Measurements from ENCODE around the gene FAM222B. TPM values are rescaled to one million over a fixed set of nuclear protein-coding genes. Genes with fewer than 3 reads are reported as not detected.

FAM222B gene
- total and polyA plus RNA-seq, 2 of the 4 experiments (the other 2 are of a cell fraction) = 2.5 to 10.8 TPM

GRCh38 chr17:28765038-28765437 lies 77.6 kb downstream of the FAM222B start:
- Histone ChIP-seq H3K14ac (replicated peaks; ENCODE audit: low read depth, low read length) (no peak overlapping the region), H3K4ac (ENCODE audit: low read depth, low read length) (no peak overlapping the region), H3K9me1 (ENCODE audit: insufficient read depth, low read length) (no peaks in the 10 kb centered on the region), H3K27me3 (ENCODE audit: control insufficient read depth, insufficient read depth, low read length) (no peaks in the 10 kb centered on the region), H4K20me1 (ENCODE audit: insufficient read depth, low read length) (peaks cover 28% of the 10 kb centered on the region; the same call in 1 of the 2 replicates), H3K36me3 (ENCODE audit: control insufficient read depth, insufficient read depth, low read length) (peaks cover 16% of the 10 kb centered on the region), H3K9me3 (ENCODE audit: control insufficient read depth, insufficient read depth, low read length) (no peaks in the 10 kb centered on the region), H3K4me2 (ENCODE audit: low read depth, low read length) (no peak overlapping the region), H3K18ac (ENCODE audit: low read depth, low read length) (no peak overlapping the region), H2BK5ac (ENCODE audit: low read depth, low read length, poor library complexity, severe bottlenecking) (no peak overlapping the region), H2AFZ (replicated peaks; ENCODE audit: low read length, poor library complexity) (no peak overlapping the region), H4K91ac (ENCODE audit: insufficient read depth, low read depth, low read length) (no peak overlapping the region), H3K23ac (ENCODE audit: low read depth, low read length) (no peak overlapping the region), H3K4me1 (ENCODE audit: control insufficient read depth, insufficient read depth, low read length) (peaks cover 4% of the 10 kb centered on the region; the same call in 1 of the 2 replicates), H2AK5ac (ENCODE audit: low read depth, low read length) (no peak overlapping the region), H2BK120ac (ENCODE audit: low read depth, low read length) (no peak overlapping the region), H3K79me1 (ENCODE audit: low read depth in 1 of 2, low read length in 2 of 2) (peaks cover 18 to 45% of the 10 kb centered on the region in 2 experiments), H2BK15ac (ENCODE audit: low read depth, low read length) (no peak overlapping the region), H4K8ac (ENCODE audit: low read depth in 2 of 2, low read length in 2 of 2) (no peak overlapping the region), H2AK9ac (replicated peaks; ENCODE audit: low read depth, low read length, poor library complexity) (no peak overlapping the region), H2BK20ac (ENCODE audit: low read depth, low read length) (no peak overlapping the region), H3K9ac (ENCODE audit: low read depth, low read length) (no peak overlapping the region), H3K56ac (ENCODE audit: extremely low read depth, insufficient read depth, low read length) (no peak overlapping the region), H4K5ac (ENCODE audit: low read depth, low read length) (no peak overlapping the region), H3K27ac (ENCODE audit: insufficient read depth, low read length) (no peak overlapping the region), H3K4me3 (ENCODE audit: insufficient read depth, low read depth, low read length) (no peak overlapping the region)
- dilution Hi-C loops (cut with HindIII; ENCODE audit: low sequenced_read_pairs, unreplicated experiment) (no loop called here), intact Hi-C loops (cut with micrococcal nuclease) (loop anchor here (10.0 kb wide), 1 partner anchor 50 kb away; no protein-coding TSS in a partner anchor), in situ Hi-C loops (cut with MboI; ENCODE audit: low sequenced_read_pairs) (no loop called here)
- WGBS, 2 experiments (ENCODE audit: extremely low coverage in 2 of 2, insufficient read length in 1 of 2) = 100% methylated on average over 1 of the region's 4 CpGs; no CpG with 5 or more reads in 1 of the 2 experiments
- no TSS peak for BruUV-seq (replicated peaks)
- no peak for ATAC-seq (ENCODE audit: low read depth)
- DNase-seq = no peak
- CTCF ChIA-PET = interaction anchor here (0.6 to 2.7 kb wide), 6 partner anchors 10 to 968 kb away, joined by 3 to 22 read pairs (median 8); partner anchors contain the start of genes FLOT2 and TLCD1
- POLR2A ChIA-PET (ENCODE audit: unreplicated experiment) = no interaction called here
- TF ChIP-seq SMC3 (IDR thresholded peaks at IDR 0.05; ENCODE audit: low read depth, low read length) = no peak
- TF ChIP-seq RFX5 (IDR thresholded peaks at IDR 0.05; ENCODE audit: low read depth, low read length) = no peak
- TF ChIP-seq MAZ (IDR thresholded peaks at IDR 0.05; ENCODE audit: borderline replicate concordance, low read depth, low read length) = no peak
- no peak for TF ChIP-seq CTCF (conservative IDR thresholded peaks at IDR 0.05; ENCODE audit: low read depth, low read length)
- TF ChIP-seq ELK1 (IDR thresholded peaks at IDR 0.05; ENCODE audit: borderline replicate concordance, low read depth, low read length) = no peak
- TF ChIP-seq RAD21 (IDR thresholded peaks at IDR 0.05; ENCODE audit: low read length) = no peak
- TF ChIP-seq CEBPB (IDR thresholded peaks at IDR 0.05; ENCODE audit: low read depth, low read length) = no peak
- TF ChIP-seq NFE2L2 (IDR thresholded peaks at IDR 0.05; ENCODE audit: low read depth, low read length) = no peak
- no peak for TF ChIP-seq FOS (IDR thresholded peaks at IDR 0.05; ENCODE audit: low read depth, low read length)
- TF ChIP-seq MAFK (IDR thresholded peaks at IDR 0.05; ENCODE audit: low read depth, low read length) = no peak
- TF ChIP-seq RCOR1 (IDR thresholded peaks at IDR 0.05; ENCODE audit: insufficient replicate concordance, low read length) = no peak
- no peak for TF ChIP-seq USF2 (IDR thresholded peaks at IDR 0.05; ENCODE audit: low read depth, low read length)
- no peak for TF ChIP-seq POLR2A (IDR thresholded peaks at IDR 0.05; ENCODE audit: low read depth, low read length)
- no peak for TF ChIP-seq MXI1 (IDR thresholded peaks at IDR 0.05; ENCODE audit: borderline replicate concordance, low read depth, low read length)
- no peak for TF ChIP-seq CHD1 (IDR thresholded peaks at IDR 0.05; ENCODE audit: low read depth, low read length)
- TF ChIP-seq BHLHE40 (IDR thresholded peaks at IDR 0.05; ENCODE audit: low read depth, low read length) = no peak

All from IMR-90 (cell line).